HG03469 (cell line): ENCODE data around the gene PPP1R1A.

Source experiments
- ATAC-seq: cut with Tn5 transposase; IDR thresholded peaks from one replicate; pipeline ENCODE4 v1.9.1; 2021; ENCODE audit warnings: mild to moderate bottlenecking, moderate library complexity, moderate number of reproducible peaks; ENCODE audit not compliant: unreplicated experiment

Gene PPP1R1A

DNA sequence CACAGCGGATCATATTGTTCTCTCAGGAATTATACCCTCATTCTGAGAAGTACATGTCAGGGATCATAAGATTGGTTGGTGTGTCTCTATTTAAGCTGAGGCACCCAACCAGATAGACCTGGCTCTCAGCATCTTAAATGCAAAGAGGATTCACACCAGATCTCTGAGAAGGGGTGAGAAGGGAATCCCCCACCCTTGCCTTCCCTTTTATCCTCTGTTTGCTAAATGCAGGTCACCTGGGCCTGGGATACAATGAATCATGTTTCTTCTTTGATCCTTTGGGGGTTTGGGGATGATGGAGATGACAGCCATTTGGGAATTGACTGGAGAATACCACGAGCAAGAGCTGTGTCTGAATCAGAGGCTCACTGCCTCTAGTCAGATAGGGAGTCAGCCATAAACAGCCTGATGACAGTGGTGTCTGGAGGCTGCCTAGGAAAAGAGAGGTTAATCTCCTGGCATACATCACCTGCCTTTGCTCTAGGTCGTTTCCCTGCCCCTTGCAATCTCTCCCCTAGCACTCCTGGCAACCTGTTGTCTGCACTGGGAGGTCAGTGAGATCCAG is 50.2 kb downstream of the PPP1R1A start:
- ATAC-seq, result no peak

DNA sequence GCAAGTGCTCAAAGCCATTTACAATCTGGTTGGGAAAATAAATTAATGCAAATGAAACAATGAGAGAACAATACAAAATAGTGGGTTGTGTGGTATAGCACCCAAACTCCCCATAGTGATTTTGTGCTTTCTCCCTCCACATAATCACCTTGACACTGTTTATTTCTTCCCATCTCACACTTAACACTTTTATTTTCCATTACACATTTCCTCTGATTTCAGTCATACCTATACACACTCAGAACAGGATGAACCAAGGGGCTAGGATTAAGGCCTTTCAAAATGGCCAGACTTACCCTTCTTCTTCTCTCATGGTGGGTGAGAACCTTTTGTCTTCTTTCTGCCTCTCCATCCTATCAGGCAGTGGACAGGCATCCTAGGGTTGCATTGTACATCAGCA is 53.0 kb downstream of the PPP1R1A start:
- no peak for ATAC-seq

DNA sequence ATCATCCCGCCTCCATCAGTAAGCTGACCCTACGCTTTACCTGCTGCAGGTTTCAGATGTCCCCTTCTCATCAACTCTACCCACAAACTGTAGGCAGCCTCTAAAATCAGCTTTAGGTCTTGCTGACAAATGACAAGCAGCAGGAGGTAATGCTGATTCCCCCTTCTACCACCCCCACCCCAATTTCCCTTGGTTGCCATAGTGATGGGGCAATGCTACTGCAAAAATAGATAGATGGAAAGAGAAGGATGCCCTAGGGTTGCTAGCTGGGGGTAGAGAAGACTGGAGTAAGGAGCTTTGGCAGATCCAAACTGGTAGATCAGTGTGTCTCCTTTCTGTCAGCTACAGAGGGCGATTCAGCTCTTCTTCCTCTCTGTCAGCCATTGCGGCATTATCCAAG is 58.9 kb downstream of the PPP1R1A start:
- no peak for ATAC-seq
